LNCAP (cell line): Measurements from ENCODE around the gene MAP2K5.

Source experiments
- TF ChIP-seq, protein P1 (sequence below): fragments of 450-650 bp; IDR thresholded peaks from 2 replicates; pipeline ENCODE4 v1.5.1; 2017; ENCODE audit warnings: mild to moderate bottlenecking

MAP2K5 gene

DNA sequence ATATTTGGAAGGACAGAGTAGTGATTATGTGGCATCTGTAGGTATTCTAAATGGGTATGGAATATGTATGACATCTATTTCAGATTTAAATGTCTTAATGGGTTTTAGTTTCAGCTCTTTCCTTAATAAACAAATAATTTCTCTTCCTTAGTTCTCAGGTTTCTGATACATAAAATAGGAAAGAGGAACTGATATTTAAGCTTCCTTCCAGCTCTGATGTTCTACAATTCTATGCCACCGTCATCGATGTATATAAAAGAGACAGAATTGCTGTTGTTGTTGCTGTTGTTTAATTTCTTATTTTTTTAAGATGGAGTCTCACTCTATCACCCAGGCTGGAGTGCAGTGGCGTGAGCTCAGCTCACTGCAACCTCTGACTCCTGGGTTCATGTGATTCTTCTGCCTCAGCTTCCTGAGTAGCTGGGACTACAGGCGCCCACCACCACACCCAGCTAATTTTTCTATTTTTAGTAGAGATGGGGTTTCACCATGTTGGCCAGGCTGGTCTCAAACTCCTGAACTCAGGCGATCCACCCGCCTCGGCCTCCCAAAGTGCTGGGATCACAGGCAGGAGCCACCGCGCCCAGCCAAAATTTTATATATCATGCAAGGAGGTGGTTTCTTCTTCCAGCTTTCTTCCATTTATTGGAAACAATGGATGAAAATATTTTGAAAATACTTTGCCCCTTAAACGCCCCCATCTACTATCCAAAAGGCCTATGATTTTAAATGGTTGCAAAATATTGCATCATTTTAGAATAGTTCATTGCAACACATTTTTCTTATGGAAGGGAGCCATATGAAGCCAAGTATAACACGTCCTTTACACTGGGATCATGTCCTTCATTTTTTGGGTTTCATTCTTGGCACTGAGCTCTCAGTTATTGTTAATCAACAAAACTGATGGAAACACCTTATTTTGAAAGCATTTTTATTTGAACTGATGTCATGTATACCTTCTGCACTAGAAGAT lies 35.4 kb upstream of the MAP2K5 start:
- TF ChIP-seq, protein P1, sequence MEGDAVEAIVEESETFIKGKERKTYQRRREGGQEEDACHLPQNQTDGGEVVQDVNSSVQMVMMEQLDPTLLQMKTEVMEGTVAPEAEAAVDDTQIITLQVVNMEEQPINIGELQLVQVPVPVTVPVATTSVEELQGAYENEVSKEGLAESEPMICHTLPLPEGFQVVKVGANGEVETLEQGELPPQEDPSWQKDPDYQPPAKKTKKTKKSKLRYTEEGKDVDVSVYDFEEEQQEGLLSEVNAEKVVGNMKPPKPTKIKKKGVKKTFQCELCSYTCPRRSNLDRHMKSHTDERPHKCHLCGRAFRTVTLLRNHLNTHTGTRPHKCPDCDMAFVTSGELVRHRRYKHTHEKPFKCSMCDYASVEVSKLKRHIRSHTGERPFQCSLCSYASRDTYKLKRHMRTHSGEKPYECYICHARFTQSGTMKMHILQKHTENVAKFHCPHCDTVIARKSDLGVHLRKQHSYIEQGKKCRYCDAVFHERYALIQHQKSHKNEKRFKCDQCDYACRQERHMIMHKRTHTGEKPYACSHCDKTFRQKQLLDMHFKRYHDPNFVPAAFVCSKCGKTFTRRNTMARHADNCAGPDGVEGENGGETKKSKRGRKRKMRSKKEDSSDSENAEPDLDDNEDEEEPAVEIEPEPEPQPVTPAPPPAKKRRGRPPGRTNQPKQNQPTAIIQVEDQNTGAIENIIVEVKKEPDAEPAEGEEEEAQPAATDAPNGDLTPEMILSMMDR: no peak

DNA sequence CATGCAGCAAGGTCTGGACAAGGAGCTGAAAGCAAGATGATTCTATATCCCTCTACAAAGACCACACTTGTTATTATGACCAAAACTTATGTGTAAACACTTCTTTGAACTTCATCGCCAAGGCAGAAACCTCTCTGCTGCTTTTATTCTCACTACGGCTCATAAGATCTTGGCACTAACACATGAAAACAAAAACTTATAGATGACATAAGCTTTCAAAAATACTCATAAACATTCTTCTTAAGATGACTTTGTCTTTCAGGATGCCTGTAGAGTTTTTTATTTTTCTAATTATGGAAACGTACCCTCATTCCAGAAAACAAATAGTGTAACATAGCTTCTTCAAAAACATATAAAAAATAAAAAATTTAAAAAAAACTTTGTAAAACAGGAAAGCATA lies 34.1 kb upstream of the MAP2K5 start:
- TF ChIP-seq, protein P1: no peak

DNA sequence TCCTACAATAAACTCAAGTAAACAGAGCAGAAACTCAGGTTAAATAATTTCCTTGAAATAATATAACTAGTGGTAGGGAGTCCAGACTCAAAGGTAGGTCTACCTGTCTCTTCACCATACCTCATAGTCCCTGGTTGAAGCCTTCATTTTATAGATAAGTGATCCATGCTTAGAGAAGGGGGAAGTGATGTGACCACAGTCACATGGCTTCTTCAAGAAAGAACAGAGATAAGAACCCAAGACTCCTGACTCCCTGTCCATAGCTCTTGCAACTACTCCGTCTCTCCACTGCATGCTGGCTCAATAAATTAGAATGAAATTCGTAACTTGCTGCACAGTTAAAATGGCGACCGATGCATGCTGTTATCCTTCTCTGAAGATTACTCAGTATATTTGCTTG lies 32.6 kb upstream of the MAP2K5 start:
- TF ChIP-seq, protein P1: no peak

DNA sequence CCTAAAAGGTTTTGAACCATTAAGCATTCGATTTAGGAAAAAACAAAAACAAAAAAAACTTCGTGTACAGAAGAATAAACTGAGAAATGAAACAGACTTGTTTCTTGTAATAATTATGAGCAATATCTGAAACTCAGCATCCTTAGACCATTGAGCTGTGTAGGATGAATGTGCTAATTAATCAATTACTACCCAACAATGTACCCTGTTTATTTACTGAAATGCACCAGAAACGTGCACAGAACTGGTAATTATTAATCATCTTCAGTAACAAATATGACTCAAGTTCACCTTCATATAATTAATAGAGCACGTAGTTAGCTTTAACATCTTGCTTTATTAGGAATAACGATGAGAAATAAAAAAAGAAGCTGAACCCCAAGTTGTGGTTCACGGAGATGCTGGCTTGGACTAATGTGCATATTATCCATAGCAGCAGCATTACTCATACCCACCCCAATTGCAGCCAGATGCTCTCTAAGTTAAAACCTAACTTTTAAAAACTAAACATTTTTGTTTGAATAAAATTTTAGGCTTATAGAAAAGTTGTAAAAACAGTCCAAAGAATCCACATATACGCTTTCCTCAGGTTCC lies 31.8 kb upstream of the MAP2K5 start:
- TF ChIP-seq, protein P1: no peak

DNA sequence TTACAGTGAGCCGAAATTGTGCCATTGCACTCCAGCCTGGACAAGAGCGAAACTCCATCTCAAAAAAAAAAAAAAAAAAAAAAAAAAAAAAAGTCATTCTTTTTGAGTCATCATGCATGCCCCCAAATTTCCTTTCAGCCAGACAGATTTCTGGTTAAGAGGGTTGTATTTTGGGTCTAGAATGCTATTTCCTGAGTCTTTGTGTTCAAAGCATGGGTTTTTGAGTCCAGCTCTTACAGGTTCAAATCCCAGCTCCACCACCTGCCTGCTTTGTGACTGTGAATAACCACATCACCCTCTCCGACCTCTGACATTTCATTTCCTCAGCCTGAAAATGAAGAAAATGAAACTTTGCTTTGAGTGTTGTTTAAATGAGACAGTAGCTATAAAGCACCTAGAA lies 30.9 kb upstream of the MAP2K5 start:
- TF ChIP-seq, protein P1: no peak

DNA sequence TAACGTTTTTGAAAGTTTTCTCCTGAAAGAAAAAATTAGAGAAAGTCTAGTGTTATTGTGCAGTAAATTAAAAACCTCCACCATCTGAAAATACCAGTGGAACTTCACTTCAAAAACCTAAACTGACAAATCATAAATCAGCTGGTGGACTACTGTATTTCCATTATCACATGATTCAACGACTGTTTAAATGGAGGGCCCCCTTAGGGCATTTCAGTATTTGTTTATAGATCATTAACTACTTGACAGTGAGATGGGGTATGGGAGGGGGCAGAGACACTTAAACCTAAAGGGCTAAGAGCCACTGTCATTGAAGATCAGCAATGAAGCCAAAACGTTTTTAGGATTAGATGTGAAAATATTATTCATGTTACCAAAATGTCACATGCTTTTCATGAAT lies 30.4 kb upstream of the MAP2K5 start:
- TF ChIP-seq, protein P1: no peak

DNA sequence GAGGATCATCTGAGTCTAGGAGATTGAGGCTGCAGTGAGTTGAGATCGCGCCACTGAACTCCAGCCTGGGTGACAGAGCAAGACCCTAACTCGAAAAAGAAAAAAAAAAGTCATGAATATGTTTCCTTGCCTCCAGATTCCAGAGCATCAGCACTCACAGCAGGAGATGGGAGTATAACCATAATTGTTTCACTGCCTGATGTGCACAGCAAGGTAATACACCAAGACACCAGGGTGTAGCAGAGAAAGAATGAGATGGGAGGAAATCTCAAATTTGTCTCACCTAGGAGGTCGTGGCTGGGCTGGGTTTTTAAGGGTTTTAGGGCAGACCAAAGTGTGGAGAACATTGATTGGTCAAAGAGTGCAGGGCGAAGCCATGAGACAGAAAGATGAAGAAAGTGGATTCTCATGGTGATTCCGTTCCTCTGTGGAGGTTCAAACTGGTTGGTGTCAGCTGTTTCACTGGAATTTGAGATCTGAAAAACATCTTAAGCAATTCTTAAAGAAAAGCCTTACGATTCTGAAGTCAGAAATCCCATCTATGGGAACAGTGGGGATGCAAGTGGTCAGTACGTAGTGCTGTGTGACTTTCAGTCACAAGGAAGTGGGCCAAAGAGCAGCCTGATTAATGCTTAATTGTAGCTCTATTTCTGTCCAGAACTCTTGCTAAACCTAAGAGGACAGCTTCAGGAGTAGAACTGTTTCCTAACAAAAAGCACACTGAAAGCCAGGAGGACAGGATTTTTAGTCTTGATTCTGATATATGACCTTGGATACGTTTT lies 29.4 kb upstream of the MAP2K5 start:
- TF ChIP-seq, protein P1: no peak
